ENCODE results near the gene NEK1. TPM values are rescaled to one million over a fixed set of nuclear protein-coding genes. Genes with fewer than 3 reads are reported as not detected.
A peak's percentile ranks its signal among the peaks of the same experiment; 100 is the strongest.

The NEK1 gene
- total RNA-seq, 1 experiment from 2014 or later, result 4.4 TPM

GRCh38 chr4:169404960-169405359, 207.4 kb downstream of the NEK1 start:
- Histone ChIP-seq H3K9me3 (replicated peaks) (no peaks in the 10 kb centered on the region), H3K27ac (no peak overlapping the region), H3K36me3 (no peaks in the 10 kb centered on the region), H3K4me3 (no peak overlapping the region), H3K27me3 (replicated peaks) (no peaks in the 10 kb centered on the region), H3K4me1 (replicated peaks) (0 out of 2 replicates have a peak, but pooled peaks cover 9% of the 10 kb centered on the region)
- no peak for DNase-seq (ENCODE audit: low read depth in 1 of 2, low spot score in 2 of 2)

- Histone ChIP-seq H3K27ac (no peak overlapping the region), H3K9me3 (replicated peaks) (no peaks in the 10 kb centered on the region), H3K27me3 (replicated peaks) (no peaks in the 10 kb centered on the region), H3K4me1 (replicated peaks) (peaks cover 21% of the 10 kb centered on the region), H3K36me3 (no peaks in the 10 kb centered on the region), H3K4me3 (no peak overlapping the region)
- no peak for DNase-seq (ENCODE audit: low read depth in 1 of 2, low spot score in 2 of 2)
Observed at GRCh38 chr4:169400832-169401231, 211.6 kb downstream of the NEK1 start.

DNA sequence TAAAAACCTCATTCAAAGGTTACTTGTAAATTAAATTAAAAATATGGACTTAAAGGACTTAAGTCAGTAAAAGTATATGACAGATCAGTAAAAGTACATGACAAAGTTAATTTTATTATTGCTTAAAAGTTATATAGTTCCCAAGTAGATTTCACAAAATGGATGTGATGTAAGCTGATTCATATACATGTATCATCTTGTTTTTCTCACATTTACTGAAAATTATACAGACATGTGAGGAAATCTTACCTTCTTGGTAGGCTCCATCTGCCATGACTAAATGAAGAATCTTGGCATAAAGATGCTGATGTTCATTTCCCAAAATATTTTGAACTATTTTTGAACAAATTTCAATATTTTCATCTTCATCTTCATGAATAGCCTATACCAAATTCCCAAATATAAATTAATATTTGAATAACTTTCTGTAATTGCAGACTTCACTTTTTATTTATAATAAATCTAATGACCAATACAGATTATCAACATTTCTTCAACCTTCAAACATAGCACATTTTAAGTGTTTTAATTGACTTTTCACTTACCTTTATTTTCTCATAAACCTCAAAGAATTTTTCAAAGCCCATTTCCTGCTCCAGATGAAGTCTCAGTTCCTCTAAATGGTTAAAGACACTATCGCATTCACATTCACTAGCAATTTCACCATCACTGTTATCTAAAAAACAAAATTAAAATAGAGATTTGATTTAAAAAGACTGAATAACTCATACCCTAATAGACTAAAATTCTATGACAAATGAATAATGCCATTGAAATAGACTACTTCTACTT, 212.2 kb downstream of the NEK1 start:
- H3K4me1 ChIP-seq (replicated peaks), result peaks cover 20% of the 10 kb centered on the region
- H3K27me3 ChIP-seq (replicated peaks), result no peaks in the 10 kb centered on the region
- DNase-seq (ENCODE audit: low read depth in 1 of 2, low spot score in 2 of 2), result no peak
- no peak overlapping the region for H3K4me3 ChIP-seq
- no peak overlapping the region for H3K27ac ChIP-seq
- H3K36me3 ChIP-seq, result no peaks in the 10 kb centered on the region
- no peaks in the 10 kb centered on the region for H3K9me3 ChIP-seq (replicated peaks)

- DNase-seq (ENCODE audit: low read depth in 1 of 2, low spot score in 2 of 2), result peak in 1 of 2 experiments; percentile 57
- Histone ChIP-seq H3K27ac (peak overlapping the region; percentile 45), H3K4me1 (replicated peaks) (peaks cover 16% of the 10 kb centered on the region), H3K36me3 (no peaks in the 10 kb centered on the region), H3K9me3 (replicated peaks) (no peaks in the 10 kb centered on the region), H3K4me3 (no peak overlapping the region), H3K27me3 (replicated peaks) (no peaks in the 10 kb centered on the region)
Observed at GRCh38 chr4:169398316-169398715, 214.1 kb downstream of the NEK1 start.

DNA sequence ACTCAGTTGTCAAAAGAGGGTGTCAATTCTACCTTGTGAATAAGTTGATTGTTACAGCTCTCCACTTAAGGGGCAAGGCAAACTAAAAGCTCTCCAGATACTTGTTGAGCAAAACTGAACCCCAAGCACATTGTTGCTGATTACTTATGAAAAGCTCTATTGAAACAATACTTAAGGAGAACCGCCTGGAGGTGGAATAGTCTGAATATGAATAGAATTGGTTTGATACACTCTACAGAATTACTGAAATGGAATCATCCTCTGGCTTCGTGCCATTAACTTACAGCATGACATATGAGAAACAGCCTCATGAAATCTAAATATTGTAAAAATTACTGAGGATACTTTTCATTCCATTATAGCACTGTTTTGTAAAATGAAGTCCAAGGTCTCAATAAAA, 214.6 kb downstream of the NEK1 start:
- H3K27ac ChIP-seq, result peak overlapping the region; percentile 45

GRCh38 chr4:169385376-169385775, 227.0 kb downstream of the NEK1 start:
- no peaks in the 10 kb centered on the region for H3K36me3 ChIP-seq
- DNase-seq (ENCODE audit: low read depth in 1 of 2, low spot score in 2 of 2), result peak in 1 of 2 experiments; percentile 22
- H3K4me3 ChIP-seq, result no peak overlapping the region
- H3K9me3 ChIP-seq (replicated peaks), result peaks cover 6% of the 10 kb centered on the region
- peaks cover 23% of the 10 kb centered on the region for H3K4me1 ChIP-seq (replicated peaks)
- H3K27me3 ChIP-seq (replicated peaks), result no peaks in the 10 kb centered on the region
- 0 out of 2 replicates have a peak overlapping the region, but pooled peaks have one; percentile 0 for H3K27ac ChIP-seq

More for the DNA sequence above, 214.6 kb downstream of the NEK1 start:
- Histone ChIP-seq H3K27me3 (replicated peaks) (no peaks in the 10 kb centered on the region), H3K4me3 (no peak overlapping the region), H3K4me1 (replicated peaks) (peaks cover 16% of the 10 kb centered on the region), H3K36me3 (no peaks in the 10 kb centered on the region), H3K9me3 (replicated peaks) (no peaks in the 10 kb centered on the region)
- no peak for DNase-seq (ENCODE audit: low read depth in 1 of 2, low spot score in 2 of 2)

DNA sequence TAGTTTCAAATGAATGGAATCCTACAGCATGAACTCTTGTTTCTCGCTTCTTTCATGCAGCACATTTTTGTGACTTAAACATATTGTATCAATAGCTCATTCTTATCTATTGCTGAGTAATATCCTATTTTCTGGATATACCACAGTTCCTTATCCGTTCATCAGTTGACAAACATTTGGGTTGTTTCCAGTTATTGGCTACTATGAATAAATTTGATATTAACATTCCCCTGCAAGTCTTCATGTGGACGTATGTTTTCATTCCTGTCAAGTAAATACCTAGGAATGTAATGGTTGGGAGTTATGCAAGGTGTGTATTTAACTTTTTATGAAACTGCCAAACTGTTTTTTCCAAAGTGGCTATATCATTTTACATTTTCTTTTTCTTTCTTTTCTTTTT, 227.6 kb downstream of the NEK1 start:
- Histone ChIP-seq H3K36me3 (no peaks in the 10 kb centered on the region), H3K4me1 (replicated peaks) (peaks cover 23% of the 10 kb centered on the region), H3K9me3 (replicated peaks) (peaks cover 6% of the 10 kb centered on the region), H3K4me3 (no peak overlapping the region), H3K27ac (no peak overlapping the region), H3K27me3 (replicated peaks) (no peaks in the 10 kb centered on the region)
- DNase-seq (ENCODE audit: low read depth in 1 of 2, low spot score in 2 of 2), result no peak

GRCh38 chr4:169383724-169384123, 228.7 kb downstream of the NEK1 start:
- Histone ChIP-seq H3K36me3 (no peaks in the 10 kb centered on the region), H3K4me3 (no peak overlapping the region), H3K27me3 (replicated peaks) (no peaks in the 10 kb centered on the region), H3K9me3 (replicated peaks) (peaks cover 6% of the 10 kb centered on the region), H3K27ac (peak overlapping the region; percentile 66), H3K4me1 (replicated peaks) (peaks cover 23% of the 10 kb centered on the region)
- DNase-seq (ENCODE audit: low read depth in 1 of 2, low spot score in 2 of 2), result peak in 1 of 2 experiments; percentile 58

DNA sequence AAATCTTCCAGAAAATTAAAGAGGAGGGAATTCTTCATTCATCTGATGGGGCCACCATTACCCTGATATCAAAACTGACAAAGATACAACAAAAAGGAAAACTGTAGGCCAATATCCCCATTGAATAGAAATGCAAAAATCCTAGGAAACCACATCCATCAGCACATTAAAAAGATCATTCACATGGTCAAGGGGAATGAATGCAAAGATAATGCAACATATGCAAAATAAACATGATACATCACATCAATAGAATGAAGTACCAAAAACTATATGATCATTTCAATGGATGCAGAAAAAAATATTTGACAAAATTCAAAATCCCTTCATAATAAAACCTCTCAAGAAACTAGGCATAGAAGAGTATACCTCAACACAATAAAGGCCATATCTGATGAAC, 232.7 kb downstream of the NEK1 start:
- no peak for DNase-seq (ENCODE audit: low read depth in 1 of 2, low spot score in 2 of 2)

DNA sequence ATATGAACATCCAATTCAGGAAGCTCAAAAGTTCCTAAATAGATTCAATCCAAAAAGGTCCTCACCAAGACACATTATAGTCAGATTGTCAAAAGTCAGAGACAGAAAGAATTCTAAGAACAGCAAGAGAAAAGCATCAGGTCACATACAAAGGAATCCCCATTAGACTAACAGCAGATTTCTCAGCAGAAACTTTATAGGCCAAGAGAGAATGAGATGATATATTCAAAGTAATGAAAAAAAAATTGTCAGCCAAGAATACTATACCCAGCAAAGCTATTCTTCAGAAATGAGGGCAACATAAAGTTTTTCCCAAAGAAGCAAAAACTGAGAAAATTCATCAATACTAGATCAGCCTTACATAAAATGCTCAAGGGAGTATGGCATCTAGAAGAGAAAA, 235.0 kb downstream of the NEK1 start:
- peaks cover 10% of the 10 kb centered on the region for H3K9me3 ChIP-seq (replicated peaks)

More for the DNA sequence above, 232.7 kb downstream of the NEK1 start:
- peaks cover 10% of the 10 kb centered on the region for H3K9me3 ChIP-seq (replicated peaks)
- no peak overlapping the region for H3K27ac ChIP-seq
- no peak overlapping the region for H3K4me3 ChIP-seq
- no peaks in the 10 kb centered on the region for H3K36me3 ChIP-seq
- H3K27me3 ChIP-seq (replicated peaks), result no peaks in the 10 kb centered on the region
- H3K4me1 ChIP-seq (replicated peaks), result peaks cover 15% of the 10 kb centered on the region

GRCh38 chr4:169376421-169376820, 236.0 kb downstream of the NEK1 start:
- Histone ChIP-seq H3K27me3 (replicated peaks) (no peaks in the 10 kb centered on the region), H3K36me3 (no peaks in the 10 kb centered on the region), H3K4me1 (replicated peaks) (no peaks in the 10 kb centered on the region), H3K9me3 (replicated peaks) (peaks cover 8% of the 10 kb centered on the region), H3K27ac (no peak overlapping the region), H3K4me3 (no peak overlapping the region)
- DNase-seq (ENCODE audit: low read depth in 1 of 2, low spot score in 2 of 2), result no peak

More for the DNA sequence above, 235.0 kb downstream of the NEK1 start:
- Histone ChIP-seq H3K36me3 (no peaks in the 10 kb centered on the region), H3K27me3 (replicated peaks) (no peaks in the 10 kb centered on the region), H3K4me3 (no peak overlapping the region), H3K4me1 (replicated peaks) (no peaks in the 10 kb centered on the region), H3K27ac (no peak overlapping the region)
- no peak for DNase-seq (ENCODE audit: low read depth in 1 of 2, low spot score in 2 of 2)

DNA sequence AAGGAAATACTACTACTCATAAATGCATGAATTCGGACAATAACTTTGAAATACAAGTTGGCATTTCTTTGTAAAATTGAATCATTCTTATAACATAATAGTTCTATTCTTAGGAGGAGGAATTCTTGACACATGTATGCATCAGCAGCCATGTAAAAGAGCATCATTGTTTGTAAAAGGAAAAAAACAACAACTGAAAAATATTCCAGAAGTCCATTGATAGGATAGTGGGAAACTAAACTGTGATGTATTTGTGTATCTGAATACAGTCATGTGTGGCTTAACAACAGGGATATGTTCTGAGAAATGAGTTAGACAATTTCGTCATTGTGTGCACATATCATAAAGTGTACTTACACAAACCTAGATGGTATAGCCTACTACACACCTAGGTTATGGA, 239.6 kb downstream of the NEK1 start:
- no peak for DNase-seq (ENCODE audit: low read depth in 1 of 2, low spot score in 2 of 2)
- no peaks in the 10 kb centered on the region for H3K4me1 ChIP-seq (replicated peaks)
- H3K36me3 ChIP-seq, result no peaks in the 10 kb centered on the region
- H3K9me3 ChIP-seq (replicated peaks), result peaks cover 4% of the 10 kb centered on the region; the same call in 1 of the 2 replicates
- H3K4me3 ChIP-seq, result no peak overlapping the region
- H3K27me3 ChIP-seq (replicated peaks), result no peaks in the 10 kb centered on the region
- H3K27ac ChIP-seq, result no peak overlapping the region

DNA sequence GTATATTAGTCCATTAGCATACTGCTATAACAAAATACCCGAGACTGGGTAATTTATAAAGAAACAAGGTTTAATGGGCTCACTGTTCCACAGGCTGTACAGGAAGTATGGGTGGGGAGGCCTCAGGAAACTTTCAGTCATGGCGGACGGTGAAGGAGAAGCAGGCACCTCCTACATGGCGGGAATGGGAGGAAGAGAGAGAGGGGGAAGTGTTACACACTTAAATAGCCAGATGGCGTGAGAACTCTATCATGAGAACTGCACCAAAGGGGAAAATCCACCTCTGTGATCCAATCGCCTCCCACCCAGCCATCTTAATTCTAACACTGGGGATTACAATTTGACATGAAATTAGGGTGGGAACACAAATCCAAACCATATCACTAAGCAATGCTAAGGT, 242.7 kb downstream of the NEK1 start:
- H3K4me1 ChIP-seq (replicated peaks), result no peaks in the 10 kb centered on the region
- no peak overlapping the region for H3K27ac ChIP-seq
- H3K27me3 ChIP-seq (replicated peaks), result no peaks in the 10 kb centered on the region
- H3K4me3 ChIP-seq, result no peak overlapping the region
- H3K36me3 ChIP-seq, result no peaks in the 10 kb centered on the region
- DNase-seq (ENCODE audit: low read depth in 1 of 2, low spot score in 2 of 2), result no peak
- H3K9me3 ChIP-seq (replicated peaks), result no peaks in the 10 kb centered on the region; the same call in 1 of the 2 replicates

- Histone ChIP-seq H3K27me3 (replicated peaks) (no peaks in the 10 kb centered on the region), H3K9me3 (replicated peaks) (no peaks in the 10 kb centered on the region; the same call in 1 of the 2 replicates), H3K27ac (no peak overlapping the region), H3K4me3 (no peak overlapping the region), H3K4me1 (replicated peaks) (no peaks in the 10 kb centered on the region), H3K36me3 (no peaks in the 10 kb centered on the region)
- no peak for DNase-seq (ENCODE audit: low read depth in 1 of 2, low spot score in 2 of 2)
Observed at GRCh38 chr4:169367826-169368225, 244.6 kb downstream of the NEK1 start.

All from SJSA1 (cell line).